ENCODE results near the gene EFCAB6. TPM values are rescaled to one million over a fixed set of nuclear protein-coding genes. Genes with fewer than 3 reads are reported as not detected.

The EFCAB6 gene
- total RNA-seq, 1 experiment from 2014 or later = not detected

GRCh38 chr22:43852573-43853327 is 40.6 kb upstream of the EFCAB6 start:
- no peaks in the 10 kb centered on the region for H3K36me3 ChIP-seq (ENCODE audit: control insufficient read depth, insufficient read depth, low read length)
- H3K9me3 ChIP-seq = no peaks in the 10 kb centered on the region
- Mint-ChIP-seq H3K27ac (ENCODE audit: unreplicated experiment) (no peak overlapping the region), H3K36me3 (ENCODE audit: insufficient read depth, unreplicated experiment) (no peaks in the 10 kb centered on the region), H3K4me1 (ENCODE audit: low read depth, unreplicated experiment) (no peaks in the 10 kb centered on the region), H3K9me3 (ENCODE audit: unreplicated experiment) (peaks cover 11% of the 10 kb centered on the region), H3K27me3 (ENCODE audit: insufficient read depth, unreplicated experiment) (peaks cover 17% of the 10 kb centered on the region), H3K4me3 (ENCODE audit: unreplicated experiment) (no peak overlapping the region)
- H3K4me3 ChIP-seq (ENCODE audit: low read depth, low read length) = no peak overlapping the region
- ChIA-PET POLR2A (no interaction called here), CTCF (interaction anchor here (1.2 kb wide), 1 partner anchor 23 kb away, joined by 3 read pairs; no protein-coding TSS in a partner anchor)
- no peaks in the 10 kb centered on the region for H3K4me1 ChIP-seq
- intact Hi-C loops (cut with micrococcal nuclease; ENCODE audit: unreplicated experiment) = no loop called here
- no TSS peak for BruUV-seq (replicated peaks)
- peak in 1 of 2 experiments; percentile 14 for DNase-seq
- TF ChIP-seq CTCF (IDR thresholded peaks at IDR 0.05; ENCODE audit: insufficient read depth in 1 of 2, low read depth in 1 of 2, low read length in 1 of 2, severe bottlenecking in 1 of 2, unreplicated experiment in 1 of 2) = no peak
- no peaks in the 10 kb centered on the region for H3K27me3 ChIP-seq (replicated peaks; ENCODE audit: control insufficient read depth, insufficient read depth, low read length)

GRCh38 chr22:43851979-43852307 is 39.8 kb upstream of the EFCAB6 start:
- Mint-ChIP-seq H3K36me3 (ENCODE audit: insufficient read depth, unreplicated experiment) (no peaks in the 10 kb centered on the region), H3K27ac (ENCODE audit: unreplicated experiment) (no peak overlapping the region), H3K4me1 (ENCODE audit: low read depth, unreplicated experiment) (no peaks in the 10 kb centered on the region), H3K9me3 (ENCODE audit: unreplicated experiment) (peaks cover 5% of the 10 kb centered on the region), H3K27me3 (ENCODE audit: insufficient read depth, unreplicated experiment) (peaks cover 17% of the 10 kb centered on the region), H3K4me3 (ENCODE audit: unreplicated experiment) (no peak overlapping the region)
- no TSS peak for BruUV-seq (replicated peaks)
- H3K27me3 ChIP-seq (replicated peaks; ENCODE audit: control insufficient read depth, insufficient read depth, low read length) = no peaks in the 10 kb centered on the region
- peak in 1 of 2 experiments; percentile 3 for DNase-seq
- intact Hi-C loops (cut with micrococcal nuclease; ENCODE audit: unreplicated experiment) = no loop called here
- H3K4me3 ChIP-seq (ENCODE audit: low read depth, low read length) = no peak overlapping the region
- H3K4me1 ChIP-seq = no peaks in the 10 kb centered on the region
- no peaks in the 10 kb centered on the region for H3K36me3 ChIP-seq (ENCODE audit: control insufficient read depth, insufficient read depth, low read length)
- ChIA-PET CTCF (interaction anchor here (1.2 kb wide), 1 partner anchor 24 kb away, joined by 3 read pairs; no protein-coding TSS in a partner anchor), POLR2A (no interaction called here)
- H3K9me3 ChIP-seq = no peaks in the 10 kb centered on the region
- TF ChIP-seq CTCF (IDR thresholded peaks at IDR 0.05; ENCODE audit: insufficient read depth in 1 of 2, low read depth in 1 of 2, low read length in 1 of 2, severe bottlenecking in 1 of 2, unreplicated experiment in 1 of 2) = no peak

GRCh38 chr22:43851058-43851978 is 39.2 kb upstream of the EFCAB6 start:
- Histone ChIP-seq H3K4me3 (ENCODE audit: low read depth, low read length) (no peak overlapping the region), H3K4me1 (no peaks in the 10 kb centered on the region), H3K9me3 (no peaks in the 10 kb centered on the region), H3K36me3 (ENCODE audit: control insufficient read depth, insufficient read depth, low read length) (no peaks in the 10 kb centered on the region), H3K27me3 (replicated peaks; ENCODE audit: control insufficient read depth, insufficient read depth, low read length) (no peaks in the 10 kb centered on the region)
- Mint-ChIP-seq H3K9me3 (ENCODE audit: unreplicated experiment) (no peaks in the 10 kb centered on the region), H3K4me3 (ENCODE audit: unreplicated experiment) (no peak overlapping the region), H3K27me3 (ENCODE audit: insufficient read depth, unreplicated experiment) (peaks cover 20% of the 10 kb centered on the region), H3K36me3 (ENCODE audit: insufficient read depth, unreplicated experiment) (no peaks in the 10 kb centered on the region), H3K4me1 (ENCODE audit: low read depth, unreplicated experiment) (no peaks in the 10 kb centered on the region), H3K27ac (ENCODE audit: unreplicated experiment) (no peak overlapping the region)
- ChIA-PET POLR2A (no interaction called here), CTCF (interaction anchor here (1.4 kb wide), 1 partner anchor 32 kb away, joined by 7 read pairs; no protein-coding TSS in a partner anchor)
- BruUV-seq (replicated peaks) = no TSS peak
- intact Hi-C loops (cut with micrococcal nuclease; ENCODE audit: unreplicated experiment) = no loop called here
- peak in 1 of 2 experiments; percentile 10 for DNase-seq
- no peak for TF ChIP-seq CTCF (IDR thresholded peaks at IDR 0.05; ENCODE audit: insufficient read depth in 1 of 2, low read depth in 1 of 2, low read length in 1 of 2, severe bottlenecking in 1 of 2, unreplicated experiment in 1 of 2)

Measured in Caco-2 (cell line).